SHP77 (cell line): ENCODE measurements around the gene TRIM45.

Source experiments
- DNase-seq, 2 experiments: peaks; one replicate each; lab custom pipeline; 2025; lab: John Stamatoyannopoulos, UW

The TRIM45 gene

DNA sequence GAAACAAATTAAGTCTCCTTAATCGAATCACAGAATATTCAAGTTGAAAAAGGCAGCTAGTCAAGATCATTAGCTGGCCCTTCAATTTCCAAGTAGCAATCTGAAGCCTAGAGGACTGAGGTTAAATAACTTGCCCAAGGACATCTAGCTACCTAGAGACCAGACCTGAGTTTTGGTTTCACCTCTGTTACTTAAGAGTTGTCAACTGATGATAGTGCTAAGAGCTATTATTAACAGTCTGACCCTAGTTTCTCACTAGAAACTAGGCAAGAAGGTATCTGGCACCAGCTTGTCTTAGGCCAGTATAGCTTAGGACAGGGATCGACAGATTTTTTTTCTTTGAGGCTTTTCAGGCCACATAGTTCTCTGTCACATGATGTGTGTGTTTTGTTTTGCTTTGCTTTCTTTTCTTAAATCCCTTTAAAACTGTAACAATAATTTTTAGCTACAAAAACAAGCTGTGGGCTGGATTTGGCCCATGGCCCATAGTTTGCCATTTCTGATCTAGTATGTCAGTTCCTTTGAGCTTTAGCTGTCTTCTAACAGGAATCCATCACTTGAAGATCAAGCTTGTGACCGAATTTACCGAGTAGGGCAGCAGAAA is 23.2 kb downstream of the TRIM45 start:
- DNase-seq = no peak

DNA sequence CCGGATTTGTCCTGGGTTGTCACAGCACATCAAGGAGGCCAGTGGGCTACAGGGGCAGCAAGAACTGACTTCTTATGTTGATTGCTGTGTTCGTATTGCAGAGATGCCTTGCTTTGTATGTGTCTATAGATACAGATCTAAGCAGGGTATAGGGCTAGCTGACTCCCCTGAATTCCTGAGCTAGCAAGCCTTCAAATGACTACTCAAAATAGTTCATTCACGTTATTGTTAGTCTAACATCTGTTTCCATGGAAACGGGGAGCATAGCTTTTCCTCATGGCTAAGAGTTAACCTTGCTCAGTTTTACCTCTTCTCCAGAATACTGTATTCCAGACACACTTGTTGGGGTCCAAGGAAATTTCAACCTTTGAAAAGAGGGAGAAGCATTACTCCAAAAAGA is 24.1 kb downstream of the TRIM45 start:
- no peak for DNase-seq

DNA sequence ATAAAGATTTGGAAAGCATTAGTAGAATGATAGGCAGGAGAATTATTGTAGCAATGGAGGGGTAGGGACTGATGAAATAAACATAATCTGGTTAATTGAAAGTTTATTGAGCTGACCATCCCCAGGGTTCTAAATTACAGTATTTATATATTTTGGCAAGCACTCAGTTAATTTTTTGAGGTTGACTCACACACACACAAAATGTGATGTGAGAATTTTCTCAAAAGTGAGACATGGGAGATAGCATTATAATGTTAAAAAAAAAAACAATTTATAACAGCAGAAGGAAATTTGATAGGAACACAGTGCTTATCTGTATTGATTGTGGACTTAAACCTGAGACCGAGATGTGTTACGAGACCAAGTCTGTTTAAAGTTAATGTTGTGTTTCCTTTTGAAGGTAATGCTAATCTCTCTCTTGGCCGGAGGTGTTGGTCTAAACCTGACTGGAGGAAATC is 24.6 kb downstream of the TRIM45 start:
- DNase-seq = no peak

DNA sequence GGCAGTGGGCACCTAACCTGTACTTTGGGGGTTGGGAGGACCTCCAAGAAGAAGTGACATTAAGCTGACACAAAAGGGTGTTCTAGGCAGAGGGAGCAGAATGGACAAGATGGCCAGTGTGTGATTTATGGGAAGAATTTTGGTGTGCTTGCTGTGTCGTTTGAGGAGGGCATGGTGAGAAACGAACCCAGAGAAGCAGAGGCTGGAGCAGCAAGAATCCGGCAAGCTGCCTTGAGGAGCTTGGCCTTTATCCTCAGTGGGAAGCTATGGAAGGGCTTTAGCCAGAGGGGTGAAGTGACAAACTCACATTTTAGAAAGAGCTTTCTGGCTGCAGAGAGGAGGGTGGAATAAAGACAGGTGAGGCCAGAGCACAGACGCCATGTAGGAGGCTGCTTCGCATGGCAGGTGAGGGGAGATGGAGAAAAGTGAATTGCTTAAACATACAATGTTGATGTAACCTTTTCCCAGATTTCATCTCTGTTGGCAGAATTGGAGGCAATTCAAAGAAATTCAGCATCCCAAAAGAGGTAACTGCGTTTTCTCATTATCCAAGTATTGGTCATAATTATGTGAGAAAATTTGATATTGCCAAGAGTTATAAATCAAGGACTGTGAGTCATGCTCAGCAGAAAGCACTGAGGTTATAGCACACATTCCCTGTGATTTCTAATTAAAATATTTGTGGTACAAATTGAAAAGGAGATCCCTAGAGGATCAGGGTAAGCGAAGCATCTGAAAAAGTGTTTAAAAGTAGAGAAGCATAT is 26.5 kb downstream of the TRIM45 start:
- no peak for DNase-seq

DNA sequence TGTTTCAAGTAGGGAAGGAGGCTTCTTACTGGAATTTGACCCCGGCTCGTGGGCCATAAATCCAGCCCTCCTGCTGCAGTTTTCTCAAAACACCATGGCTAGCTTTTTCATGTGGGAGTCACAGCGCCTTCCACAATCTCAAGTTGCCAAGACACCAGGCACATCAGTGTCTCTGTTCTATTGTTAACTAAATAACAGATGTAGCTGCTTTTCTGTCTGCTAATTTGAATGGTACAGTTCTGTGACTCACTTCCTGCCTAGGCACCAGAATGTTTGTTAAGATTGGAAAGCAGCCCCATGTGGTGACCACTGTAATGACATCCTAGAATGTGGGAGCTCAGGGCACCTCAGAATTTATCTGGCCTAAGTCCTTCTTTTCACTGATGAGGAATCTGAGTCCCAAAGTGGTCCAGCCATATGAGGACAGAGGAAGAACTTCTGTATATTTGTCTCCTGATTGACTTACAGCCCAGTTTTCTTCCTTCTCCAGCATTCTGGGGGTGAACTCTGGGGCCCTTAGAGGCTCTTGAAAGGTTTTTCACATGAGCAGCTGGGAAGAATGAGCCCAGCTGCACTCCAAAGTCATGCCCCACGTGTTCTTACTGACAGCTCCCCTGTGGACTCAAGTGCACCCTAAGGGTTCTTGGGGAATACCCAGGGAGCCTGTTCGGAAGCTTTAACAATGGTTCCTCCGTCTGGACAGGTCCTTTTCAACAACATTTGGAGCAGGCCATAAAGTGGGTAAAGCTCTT is 27.5 kb downstream of the TRIM45 start:
- DNase-seq = no peak

DNA sequence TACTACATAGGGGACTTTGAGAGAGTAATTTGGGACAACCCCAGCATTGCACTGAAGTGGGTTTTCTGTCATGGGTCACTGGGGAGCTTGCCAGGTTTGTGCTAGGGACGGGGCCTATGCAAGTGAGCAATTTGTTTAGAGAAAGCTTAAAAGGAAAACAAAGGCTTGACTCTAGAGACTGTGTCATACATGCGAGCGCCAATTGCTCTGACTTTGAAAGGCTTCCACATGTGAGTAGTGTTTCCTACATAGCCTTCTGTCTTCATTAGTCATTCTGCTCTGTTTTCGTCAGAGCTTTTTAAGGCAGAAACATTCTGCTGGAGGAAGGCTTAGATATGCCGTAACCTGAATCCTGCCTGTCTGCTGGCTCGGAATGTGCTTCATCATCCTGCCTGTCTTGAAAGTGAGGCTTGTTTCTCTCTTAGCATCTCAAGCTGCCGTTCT is 28.4 kb downstream of the TRIM45 start:
- DNase-seq = no peak

DNA sequence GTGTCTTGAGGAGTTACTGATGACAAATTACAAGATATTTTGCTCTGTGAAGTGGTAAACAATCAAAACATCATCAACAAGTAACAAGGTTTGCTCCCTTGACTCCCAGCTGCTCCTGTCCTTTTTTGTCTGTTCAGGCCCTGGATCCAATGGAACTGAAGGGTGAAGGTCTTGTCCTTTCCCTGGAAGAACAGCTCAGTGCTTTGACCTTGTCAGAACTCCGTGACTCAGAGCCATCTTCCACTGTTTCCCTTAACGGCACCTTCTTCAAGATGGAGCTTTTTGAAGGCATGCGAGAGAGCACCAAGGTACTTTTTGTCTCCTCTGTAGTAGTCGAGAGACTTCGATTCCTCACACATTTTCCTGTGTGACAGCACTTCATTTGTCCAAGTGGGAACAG is 29.0 kb downstream of the TRIM45 start:
- no peak for DNase-seq

DNA sequence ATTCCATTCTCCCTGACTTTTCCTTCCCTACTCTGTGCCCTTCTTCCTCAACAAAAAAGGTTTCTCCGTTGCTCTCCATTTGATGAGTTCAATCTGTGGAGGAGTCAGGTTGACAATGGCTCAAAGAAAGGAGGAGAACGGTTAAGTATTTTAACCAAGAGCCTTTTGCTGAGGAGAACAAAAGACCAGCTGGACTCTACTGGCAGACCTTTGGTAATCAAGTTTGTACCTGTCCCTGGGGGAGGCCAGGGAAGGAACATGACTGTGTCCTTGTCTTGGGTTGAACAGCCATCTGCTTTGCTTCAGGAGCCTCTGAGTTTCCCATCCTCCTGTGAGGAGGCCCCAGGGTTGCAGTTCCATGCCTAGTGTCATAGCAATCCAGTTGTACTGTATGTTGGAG is 31.6 kb downstream of the TRIM45 start:
- DNase-seq = no peak

DNA sequence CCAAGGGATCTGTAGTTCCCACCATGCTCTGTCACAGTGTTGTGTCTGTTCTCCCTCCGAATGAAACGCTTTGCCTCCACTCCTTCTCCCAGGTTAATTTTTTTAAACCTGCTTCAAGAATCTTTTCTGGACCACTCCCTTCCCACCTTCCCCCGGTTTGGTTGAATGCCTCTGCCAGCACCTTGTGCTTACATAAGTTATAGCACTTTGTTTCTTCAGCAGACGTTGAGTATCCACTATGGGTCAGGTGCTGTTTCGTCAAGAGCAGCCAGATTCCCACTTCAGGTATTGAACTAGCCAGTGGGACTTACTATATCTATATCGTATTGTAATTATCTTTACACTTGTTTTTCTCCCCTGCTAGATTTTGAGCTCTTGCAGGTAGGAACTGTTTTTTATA is 33.9 kb downstream of the TRIM45 start:
- no peak for DNase-seq

DNA sequence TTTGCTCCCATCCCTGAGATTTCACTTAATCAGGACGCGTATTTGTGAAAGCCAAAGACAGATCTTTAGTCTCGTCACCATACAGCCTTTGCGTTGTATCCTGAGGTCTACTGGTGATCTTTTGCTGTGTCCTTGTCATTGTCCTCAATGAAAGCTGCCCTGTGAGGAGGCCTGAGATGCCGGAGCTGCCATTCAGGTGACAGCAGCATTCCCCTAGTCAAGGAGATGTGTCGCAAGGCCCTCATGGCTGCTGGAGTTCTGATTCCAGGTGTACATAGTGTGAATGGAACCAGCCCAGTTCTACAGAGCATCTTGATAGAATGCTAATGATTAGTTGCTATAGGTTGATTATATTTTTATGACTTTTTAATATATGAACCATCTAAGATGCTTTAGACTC is 37.3 kb downstream of the TRIM45 start:
- no peak for DNase-seq

DNA sequence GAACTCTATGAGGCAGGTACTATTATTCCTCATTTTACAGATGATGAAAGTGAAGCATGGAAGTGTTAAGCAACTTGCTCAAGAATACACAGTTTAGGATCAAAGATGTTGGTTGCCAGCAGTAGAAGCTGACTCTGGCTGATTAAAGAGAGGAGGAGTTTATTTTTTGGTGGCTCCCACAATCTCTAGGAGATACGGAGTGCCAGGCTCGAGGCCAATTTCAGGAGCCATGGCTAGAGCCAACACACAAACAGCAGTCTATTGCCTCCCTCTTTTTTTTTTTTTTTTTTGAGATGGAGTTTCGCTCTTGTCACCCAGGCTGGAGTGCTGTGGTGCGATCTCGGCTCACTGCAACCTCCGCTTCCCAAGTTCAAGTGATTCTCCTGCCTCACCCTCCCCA is 41.8 kb downstream of the TRIM45 start:
- no peak for DNase-seq

DNA sequence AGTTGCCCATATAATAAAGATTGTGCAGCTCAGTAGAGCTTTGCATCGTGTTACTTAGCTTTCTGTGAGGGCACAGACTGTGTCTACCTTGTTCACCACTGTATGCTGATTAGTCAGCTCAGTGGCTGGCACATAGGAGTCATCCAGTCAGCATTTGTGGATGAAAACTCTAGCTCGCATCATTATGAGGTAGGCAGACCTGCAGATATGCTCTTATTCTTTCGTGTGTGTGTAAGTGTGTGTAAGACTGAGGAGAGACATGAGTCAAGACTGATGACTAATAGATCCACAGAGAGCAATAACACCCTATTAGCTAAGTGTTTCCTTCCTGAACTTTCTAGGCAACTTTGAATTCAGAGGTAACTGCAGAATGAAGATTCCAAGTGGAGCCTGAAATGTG is 44.3 kb downstream of the TRIM45 start:
- no peak for DNase-seq

DNA sequence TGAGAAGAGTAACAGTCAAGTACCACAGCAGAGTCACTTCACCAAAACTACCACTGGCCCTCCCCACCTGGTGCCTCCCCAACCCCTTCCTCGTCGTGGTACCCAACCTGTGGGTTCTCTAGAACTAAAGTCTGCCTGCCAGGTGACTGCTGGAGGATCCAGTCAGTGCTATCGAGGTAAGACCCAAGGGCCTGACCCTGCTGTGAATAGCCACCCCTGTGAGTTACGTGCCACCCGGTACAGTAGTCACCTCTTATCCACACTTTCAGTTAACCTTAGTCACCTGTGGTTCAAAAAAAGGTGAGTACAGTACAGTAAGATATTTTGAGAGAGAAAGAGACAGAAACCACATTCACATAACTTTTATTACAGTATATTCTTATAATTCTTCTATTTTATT is 44.9 kb downstream of the TRIM45 start:
- DNase-seq = no peak

DNA sequence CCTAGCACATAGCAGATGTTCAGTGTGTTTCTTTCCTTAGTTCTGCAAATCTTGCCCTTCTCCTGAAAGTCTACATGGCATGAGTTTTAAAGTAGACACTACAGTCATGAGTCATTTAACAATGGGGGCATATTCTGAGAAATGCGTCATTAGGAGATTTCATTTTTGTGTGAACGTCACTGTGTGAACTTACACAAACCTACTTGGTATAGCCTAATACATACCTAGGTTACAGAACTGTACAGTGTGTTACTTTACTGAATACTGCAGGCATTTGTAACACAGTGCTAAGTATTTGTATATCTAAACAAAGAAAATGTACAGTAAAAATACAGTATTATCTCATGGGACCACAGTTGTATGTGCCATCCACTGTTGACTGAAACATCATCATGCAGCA is 51.4 kb downstream of the TRIM45 start:
- DNase-seq = no peak

DNA sequence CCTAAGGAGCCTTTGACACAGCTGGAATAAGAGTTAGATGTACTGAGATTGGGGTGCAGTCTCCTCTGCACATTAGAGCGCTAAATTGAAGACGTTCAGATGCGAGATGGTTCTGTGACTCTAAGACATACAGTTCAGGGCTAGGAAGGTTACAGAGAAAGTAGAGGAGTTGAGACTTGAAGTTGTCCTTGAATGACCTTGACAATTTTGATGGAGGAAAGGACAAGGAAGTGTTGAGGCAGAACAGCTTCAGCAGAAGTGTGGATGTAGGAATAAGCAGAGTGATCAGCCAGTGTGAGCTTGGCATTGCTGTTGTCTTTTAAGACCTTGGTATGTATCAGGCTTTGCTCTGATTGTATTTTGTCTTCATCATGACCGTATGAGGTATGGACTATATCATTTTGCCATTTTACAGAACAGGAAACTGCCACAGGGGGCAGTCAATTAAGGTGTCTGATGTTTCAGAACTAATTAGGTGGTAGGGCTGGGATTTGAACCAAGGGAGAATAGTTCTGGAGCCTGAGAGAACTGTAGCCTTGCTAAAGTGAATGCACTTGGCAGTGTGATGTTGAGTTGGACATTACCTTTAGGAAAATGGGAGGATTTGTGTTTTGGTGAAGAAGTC is 52.2 kb downstream of the TRIM45 start:
- DNase-seq = no peak

DNA sequence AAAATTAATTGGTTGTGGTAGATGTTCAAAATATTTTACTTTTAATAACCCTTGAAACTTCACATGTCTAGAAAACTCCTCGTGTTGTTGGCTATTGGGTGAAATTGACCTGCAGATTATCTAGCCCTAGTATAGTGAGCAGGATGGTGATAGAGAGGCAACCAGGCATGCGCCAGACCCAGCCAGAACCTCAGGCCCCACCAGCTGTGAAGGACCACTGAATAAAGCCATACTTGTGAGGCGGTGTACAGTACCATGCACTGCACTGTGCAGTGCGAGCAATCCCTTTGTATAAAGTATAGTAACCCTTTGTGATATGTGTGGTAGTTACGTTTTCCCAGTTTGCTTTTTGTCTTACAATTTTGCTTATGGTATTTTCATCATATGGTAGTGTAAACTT is 53.0 kb downstream of the TRIM45 start:
- DNase-seq = no peak

DNA sequence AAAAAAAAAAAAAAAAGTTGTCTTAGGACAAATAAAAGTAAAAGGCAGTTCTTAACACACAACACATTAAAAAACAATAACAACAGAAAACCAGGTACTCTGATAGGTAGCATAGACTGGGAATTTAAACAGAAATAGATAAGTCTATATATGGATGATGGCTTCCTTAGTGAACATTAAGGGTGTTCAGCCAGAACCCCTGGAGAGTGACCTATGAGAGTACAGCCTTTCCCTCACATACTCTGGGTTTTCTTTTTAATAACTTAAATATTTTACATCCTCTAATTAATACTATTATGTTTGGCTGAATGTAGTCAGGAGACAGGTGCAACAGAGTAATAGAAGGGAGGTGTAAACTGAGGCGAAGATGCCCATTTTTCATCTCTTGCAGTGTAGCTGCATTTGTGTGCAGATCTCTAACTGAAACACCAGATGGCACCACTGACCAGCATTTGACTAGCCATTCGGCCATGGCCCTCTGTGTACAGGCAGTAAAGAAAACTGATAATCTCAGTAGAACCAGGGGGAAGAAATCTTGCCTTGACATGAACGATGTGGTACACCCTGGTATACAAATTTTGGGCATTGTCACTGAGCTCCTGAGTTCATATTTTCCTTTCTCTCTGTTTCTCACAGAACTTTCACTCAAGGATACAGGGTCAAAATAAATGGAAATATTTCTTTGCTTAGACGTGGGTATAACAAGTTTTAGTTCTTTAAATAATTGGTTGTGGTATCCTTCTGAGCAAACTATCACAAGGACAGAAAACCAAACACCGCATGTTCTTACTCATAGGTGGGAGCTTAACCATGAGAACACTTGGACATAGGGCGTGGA is 53.8 kb downstream of the TRIM45 start:
- DNase-seq = peak; percentile 17 to 48

DNA sequence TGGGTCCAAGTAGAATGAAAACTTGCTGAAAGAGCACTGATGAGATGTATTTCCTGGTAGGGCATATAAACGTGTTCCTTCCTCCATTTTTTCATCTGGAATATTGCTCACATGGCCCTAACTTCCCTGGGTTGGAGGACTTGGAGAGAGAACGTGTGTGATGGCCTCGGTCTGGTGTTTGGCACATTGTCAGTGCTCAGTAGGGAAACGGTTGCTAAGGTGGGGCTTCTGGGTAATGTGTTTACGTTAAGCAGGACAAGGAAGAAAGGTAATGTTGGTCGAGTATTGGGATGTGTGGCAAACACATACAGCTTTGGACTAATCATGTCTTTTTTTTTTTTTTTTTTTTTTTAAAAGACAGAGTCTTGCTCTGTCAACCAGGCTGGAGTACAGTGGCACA is 55.2 kb downstream of the TRIM45 start:
- DNase-seq = no peak

DNA sequence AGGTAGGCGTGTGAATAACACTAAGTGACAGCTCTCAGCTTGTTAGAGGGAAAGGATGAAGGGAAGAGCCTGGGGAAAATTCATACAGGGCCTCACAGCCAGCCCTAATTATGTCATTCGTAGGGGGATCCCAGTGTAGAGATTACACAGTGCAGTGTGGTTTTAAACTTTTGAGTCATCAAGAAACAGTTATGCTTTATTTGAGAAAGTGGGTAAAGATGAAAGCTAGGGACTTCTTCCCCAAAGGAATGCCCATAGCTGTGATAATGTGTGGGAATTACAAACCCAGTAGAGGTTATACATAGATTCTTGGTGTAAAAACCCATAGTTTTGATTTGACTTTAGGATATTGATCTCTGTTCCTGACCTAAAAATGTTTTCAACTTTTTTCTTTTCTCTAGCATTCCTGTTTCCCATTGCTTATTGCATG is 59.5 kb downstream of the TRIM45 start:
- no peak for DNase-seq
